SK-N-SH (cell line): Measurements from ENCODE around the gene GABRR1. TPM values are rescaled to one million over a fixed set of nuclear protein-coding genes. Genes with fewer than 3 reads are reported as not detected.

Experiments used
- CTCF ChIA-PET: fragments of 300-600, 350-600 bp; formaldehyde crosslinking; extraction: SDS; loops from one replicate; lab custom pipeline; 2021; lab: Yijun Ruan, JAX
- POLR2A ChIA-PET: fragments of 350-600 bp; sonication (Branson Sonifier 250); formaldehyde crosslinking; extraction: SDS; loops from one replicate; lab custom pipeline; 2020; ENCODE audit warnings: antibody characterized with exemption, inconsistent platforms; lab: Yijun Ruan, JAX
- DNase-seq: peaks from one replicate; pipeline ENCODE4 v3.0.0; 2012
- H2AFZ ChIP-seq: fragments of 200-600 bp; sonication (generic); 2 replicates; pipeline ENCODE4 v1.8.1; 2016; ENCODE audit warnings: antibody characterized with exemption, mild to moderate bottlenecking, low read depth
- H3F3A ChIP-seq: fragments of 200-600 bp; sonication (generic); replicated peaks from 2 replicates; pipeline ENCODE3; 2016; ENCODE audit warnings: antibody characterized with exemption, mild to moderate bottlenecking; ENCODE audit not compliant: insufficient read depth
- H3K27ac ChIP-seq, 2 experiments: fragments of 200-500 bp in 1 of 2; fragments of 200-600 bp in 1 of 2; sonication (Bioruptor generic) in 1 of 2; sonication (generic), shearing (Covaris generic) in 1 of 2; 2 replicates each; pipeline versions ENCODE4 v1.5.1 to v1.6.1; 2014 to 2016; ENCODE audit warnings: low read depth in 2 of 2, inconsistent platforms in 1 of 2, low read length in 1 of 2, mild to moderate bottlenecking in 1 of 2, mixed read lengths in 1 of 2
- H3K27me3 ChIP-seq: fragments of 200-600 bp; sonication (generic), shearing (Covaris generic); 2 replicates; pipeline ENCODE4 v1.6.1; 2016; ENCODE audit warnings: mixed run types; ENCODE audit not compliant: insufficient read depth
- H3K36me3 ChIP-seq, 2 experiments: fragments of 200-500 bp in 1 of 2; fragments of 200-600 bp in 1 of 2; sonication (Bioruptor generic) in 1 of 2; sonication (generic) in 1 of 2; replicated peaks in 1 of 2; 2 replicates each; pipeline versions ENCODE3 to v1.5.1; 2014 to 2016; ENCODE audit warnings: low read length in 1 of 2, mild to moderate bottlenecking in 1 of 2; ENCODE audit not compliant: insufficient read depth in 2 of 2, control insufficient read depth in 1 of 2
- H3K4me1 ChIP-seq, 2 experiments: fragments of 200-500 bp in 1 of 2; fragments of 200-600 bp in 1 of 2; sonication (Bioruptor generic) in 1 of 2; sonication (generic), shearing (Covaris generic) in 1 of 2; 2 replicates each; pipeline versions ENCODE4 v1.5.1 to v1.6.1; 2014 to 2016; ENCODE audit warnings: low read depth in 1 of 2, low read length in 1 of 2, mixed run types in 1 of 2; ENCODE audit not compliant: insufficient read depth in 2 of 2, control insufficient read depth in 1 of 2
- H3K4me2 ChIP-seq: fragments of 200-600 bp; sonication (generic), shearing (Covaris generic); 2 replicates; pipeline ENCODE4 v1.6.1; 2017; ENCODE audit warnings: mixed run types
- H3K4me3 ChIP-seq, 2 experiments: fragments of 200-500 bp in 1 of 2; fragments of 200-600 bp in 1 of 2; sonication (Bioruptor generic) in 1 of 2; sonication (generic), shearing (Covaris generic) in 1 of 2; 2 replicates each; pipeline versions ENCODE4 v1.5.1 to v1.8.1; 2014 to 2016; ENCODE audit warnings: low read depth in 2 of 2, inconsistent platforms in 1 of 2, low read length in 1 of 2, mild to moderate bottlenecking in 1 of 2, mixed read lengths in 1 of 2, moderate library complexity in 1 of 2
- H3K79me2 ChIP-seq: fragments of 200-600 bp; sonication (generic); 2 replicates; pipeline ENCODE4 v1.8.1; 2017; ENCODE audit warnings: mild to moderate bottlenecking; ENCODE audit not compliant: insufficient read depth
- H3K9ac ChIP-seq: fragments of 200-600 bp; sonication (generic); 2 replicates; pipeline ENCODE4 v1.6.1; 2017; ENCODE audit warnings: mixed run types
- H3K9me2 ChIP-seq: fragments of 200-600 bp; sonication (generic); 2 replicates; pipeline ENCODE4 v1.6.1; 2017; ENCODE audit warnings: mixed run types
- H3K9me3 ChIP-seq: fragments of 200-600 bp; sonication (generic); 2 replicates; pipeline ENCODE4 v1.6.1; 2017; ENCODE audit warnings: mixed run types, mild to moderate bottlenecking, moderate library complexity
- H4K20me1 ChIP-seq: fragments of 200-600 bp; sonication (generic); 2 replicates; pipeline ENCODE4 v1.6.1; 2017; ENCODE audit warnings: mild to moderate bottlenecking, mixed run types; ENCODE audit not compliant: insufficient read depth
- CHD2 ChIP-seq: fragments of 150-350 bp; IDR thresholded peaks from 2 replicates; pipeline ENCODE4 v1.6.1; 2018; ENCODE audit warnings: low read length; ENCODE audit not compliant: partially characterized antibody
- RXRA ChIP-seq: IDR thresholded peaks from 2 replicates; pipeline ENCODE4 v1.4.0; 2012; ENCODE audit warnings: low read depth, mild to moderate bottlenecking, borderline replicate concordance
- TEAD4 ChIP-seq: IDR thresholded peaks from 2 replicates; pipeline ENCODE4 v1.4.0; 2012; ENCODE audit warnings: mild to moderate bottlenecking, borderline replicate concordance; ENCODE audit not compliant: insufficient read depth
- WGBS: methylation state at CpG from one replicate; pipeline ENCODE4 v1.1.6; 2017; ENCODE audit warnings: low lambda C conversion rate; 5-methylcytosine and 5-hydroxymethylcytosine counted together
- polyA plus RNA-seq, 3 experiments: library from polyadenylated mRNA; depleted of rRNA; stranded (reverse); fragments of >200 nt; gene quantifications; 2 replicates each; pipeline ENCODE4 v1.2.3, GENCODE V29; 2012
- TF ChIP-seq, protein P1 (sequence below): IDR thresholded peaks from 2 replicates; pipeline ENCODE4 v1.4.0; 2012; ENCODE audit warnings: low read depth, borderline replicate concordance
- TF ChIP-seq, protein P2 (sequence below): fragments of 150-350 bp; IDR thresholded peaks from 2 replicates; pipeline ENCODE4 v1.6.1; 2017; ENCODE audit warnings: antibody characterized with exemption, low read length, low read depth, borderline replicate concordance

Gene GABRR1
- polyA plus RNA-seq, 1 of the 3 experiments (the other 2 are of a cell fraction) = not detected

DNA sequence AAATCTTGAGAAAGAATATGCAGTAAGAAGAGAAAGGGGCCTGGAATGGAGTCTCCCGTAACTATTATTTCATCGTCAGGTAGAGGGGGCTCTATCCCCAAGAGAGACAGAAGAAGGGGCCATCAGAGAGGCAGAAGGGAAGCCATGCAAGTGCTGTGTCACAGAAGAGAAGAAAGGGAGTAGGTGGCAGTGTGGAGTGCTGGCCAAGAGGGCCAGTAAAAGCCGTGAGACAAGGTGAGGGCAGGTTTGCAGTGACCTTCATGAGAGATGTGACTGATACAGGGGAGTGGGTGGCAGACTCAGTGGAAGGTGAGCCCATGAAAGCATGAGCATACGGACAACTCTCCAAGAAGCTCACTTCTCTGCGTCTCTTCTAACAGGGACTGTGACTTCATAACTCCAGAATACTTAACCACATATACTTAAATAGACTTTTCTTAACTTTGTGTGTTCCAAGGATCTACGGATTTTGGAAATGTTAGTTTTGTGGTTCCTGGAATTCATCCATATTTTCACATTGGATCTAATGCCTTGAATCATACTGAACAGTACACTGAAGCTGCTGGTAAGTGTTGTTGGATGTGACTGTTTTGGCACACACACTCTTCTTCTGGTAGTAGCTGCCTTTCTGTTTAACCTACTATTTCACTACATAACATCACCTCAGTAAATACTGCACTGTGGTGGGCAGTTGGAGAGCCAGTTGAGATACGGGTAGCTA, 55.7 kb downstream of the GABRR1 start:
- no peaks in the 10 kb centered on the region for H4K20me1 ChIP-seq
- ChIA-PET POLR2A (no interaction called here), CTCF (interaction anchor here (0.7 kb wide), 1 partner anchor 1923 kb away, joined by 3 read pairs; no protein-coding TSS in a partner anchor)
- H2AFZ ChIP-seq = no peak overlapping the region
- no peak for DNase-seq
- H3K4me1 ChIP-seq = no peaks in the 10 kb centered on the region
- H3K9ac ChIP-seq = no peak overlapping the region
- no peaks in the 10 kb centered on the region for H3K9me2 ChIP-seq
- no peak overlapping the region for H3K4me3 ChIP-seq
- H3K36me3 ChIP-seq = peaks cover 15 to 49% of the 10 kb centered on the region in 2 experiments
- no peak overlapping the region for H3K27ac ChIP-seq
- no peaks in the 10 kb centered on the region for H3F3A ChIP-seq
- H3K27me3 ChIP-seq = no peaks in the 10 kb centered on the region
- no peaks in the 10 kb centered on the region for H3K9me3 ChIP-seq
- H3K4me2 ChIP-seq = no peak overlapping the region
- TF ChIP-seq, protein P1, sequence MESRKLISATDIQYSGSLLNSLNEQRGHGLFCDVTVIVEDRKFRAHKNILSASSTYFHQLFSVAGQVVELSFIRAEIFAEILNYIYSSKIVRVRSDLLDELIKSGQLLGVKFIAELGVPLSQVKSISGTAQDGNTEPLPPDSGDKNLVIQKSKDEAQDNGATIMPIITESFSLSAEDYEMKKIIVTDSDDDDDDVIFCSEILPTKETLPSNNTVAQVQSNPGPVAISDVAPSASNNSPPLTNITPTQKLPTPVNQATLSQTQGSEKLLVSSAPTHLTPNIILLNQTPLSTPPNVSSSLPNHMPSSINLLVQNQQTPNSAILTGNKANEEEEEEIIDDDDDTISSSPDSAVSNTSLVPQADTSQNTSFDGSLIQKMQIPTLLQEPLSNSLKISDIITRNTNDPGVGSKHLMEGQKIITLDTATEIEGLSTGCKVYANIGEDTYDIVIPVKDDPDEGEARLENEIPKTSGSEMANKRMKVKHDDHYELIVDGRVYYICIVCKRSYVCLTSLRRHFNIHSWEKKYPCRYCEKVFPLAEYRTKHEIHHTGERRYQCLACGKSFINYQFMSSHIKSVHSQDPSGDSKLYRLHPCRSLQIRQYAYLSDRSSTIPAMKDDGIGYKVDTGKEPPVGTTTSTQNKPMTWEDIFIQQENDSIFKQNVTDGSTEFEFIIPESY = no peak
- no peak for TF ChIP-seq CHD2
- no peak for TF ChIP-seq RXRA
- TF ChIP-seq TEAD4 = no peak
- TF ChIP-seq, all 33 proteins: peak for 0
- WGBS = 92% methylated on average over 7 of the region's 7 CpGs
- H3K79me2 ChIP-seq = no peaks in the 10 kb centered on the region

DNA sequence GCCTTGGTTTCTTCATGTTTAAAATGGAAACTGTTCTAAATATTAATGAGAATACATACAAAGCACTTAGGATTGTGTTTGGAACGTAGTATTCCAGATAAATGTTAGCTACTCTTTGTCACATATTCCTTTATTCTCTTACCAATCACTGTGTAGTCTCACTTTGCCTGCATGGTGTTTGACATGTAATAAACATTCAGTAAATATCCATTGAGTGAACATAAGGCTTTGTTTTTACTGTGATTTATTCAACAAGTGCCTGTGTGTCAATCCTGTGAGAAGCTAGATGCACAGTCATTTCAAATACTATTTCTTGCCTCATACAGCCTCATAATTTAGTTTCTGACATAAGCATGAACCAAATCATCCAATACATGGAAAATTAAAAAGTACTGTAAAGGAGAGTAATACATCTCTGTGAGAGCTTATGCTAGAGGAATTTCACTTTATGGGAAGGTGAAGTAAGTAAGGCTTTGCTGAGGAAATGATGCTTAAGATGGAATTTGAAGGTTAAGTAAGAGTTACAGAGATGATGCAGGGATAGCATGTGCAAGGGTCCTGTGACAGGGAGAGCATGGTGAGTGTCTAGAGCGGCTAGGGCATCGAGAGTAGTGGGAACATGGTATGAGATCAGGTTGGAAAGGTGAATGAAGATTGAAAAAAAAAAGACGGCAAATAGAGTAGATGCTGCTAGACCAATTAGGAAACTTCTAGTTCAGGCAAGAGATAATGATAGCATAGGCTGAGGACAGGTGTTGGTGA, 56.6 kb downstream of the GABRR1 start:
- H3K9me3 ChIP-seq = no peaks in the 10 kb centered on the region
- H4K20me1 ChIP-seq = no peaks in the 10 kb centered on the region
- no peaks in the 10 kb centered on the region for H3K4me1 ChIP-seq
- H3K9me2 ChIP-seq = no peaks in the 10 kb centered on the region
- ChIA-PET POLR2A (no interaction called here), CTCF (interaction anchor here (1.4 kb wide), 1 partner anchor 14 kb away, joined by 4 read pairs; no protein-coding TSS in a partner anchor)
- no peak overlapping the region for H3K4me3 ChIP-seq
- no peak overlapping the region for H3K9ac ChIP-seq
- WGBS = 96% methylated on average over 4 of the region's 4 CpGs
- H3K4me2 ChIP-seq = no peak overlapping the region
- no peaks in the 10 kb centered on the region for H3F3A ChIP-seq
- peaks cover 2% of the 10 kb centered on the region; the same call in 1 of the 2 replicates for H3K79me2 ChIP-seq
- no peak for DNase-seq
- no peak for TF ChIP-seq CHD2
- TF ChIP-seq TEAD4 = no peak
- TF ChIP-seq, protein P2, sequence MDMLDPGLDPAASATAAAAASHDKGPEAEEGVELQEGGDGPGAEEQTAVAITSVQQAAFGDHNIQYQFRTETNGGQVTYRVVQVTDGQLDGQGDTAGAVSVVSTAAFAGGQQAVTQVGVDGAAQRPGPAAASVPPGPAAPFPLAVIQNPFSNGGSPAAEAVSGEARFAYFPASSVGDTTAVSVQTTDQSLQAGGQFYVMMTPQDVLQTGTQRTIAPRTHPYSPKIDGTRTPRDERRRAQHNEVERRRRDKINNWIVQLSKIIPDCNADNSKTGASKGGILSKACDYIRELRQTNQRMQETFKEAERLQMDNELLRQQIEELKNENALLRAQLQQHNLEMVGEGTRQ = no peak
- no peaks in the 10 kb centered on the region for H3K27me3 ChIP-seq
- H3K36me3 ChIP-seq = peaks cover 15 to 49% of the 10 kb centered on the region in 2 experiments
- no peak overlapping the region for H3K27ac ChIP-seq
- no peak overlapping the region for H2AFZ ChIP-seq
